ENCODE measurements around the gene RAB40A. TPM values are rescaled to one million over a fixed set of nuclear protein-coding genes. Genes with fewer than 3 reads are reported as not detected.
"Not testable (repeated sequence)": the region's sequence is repeated elsewhere in the genome, so short reads cannot be mapped to it uniquely, and the experiment has no call there.

RAB40A gene
- total RNA-seq, 1 donor from 2014 or later = 0.23 TPM

DNA sequence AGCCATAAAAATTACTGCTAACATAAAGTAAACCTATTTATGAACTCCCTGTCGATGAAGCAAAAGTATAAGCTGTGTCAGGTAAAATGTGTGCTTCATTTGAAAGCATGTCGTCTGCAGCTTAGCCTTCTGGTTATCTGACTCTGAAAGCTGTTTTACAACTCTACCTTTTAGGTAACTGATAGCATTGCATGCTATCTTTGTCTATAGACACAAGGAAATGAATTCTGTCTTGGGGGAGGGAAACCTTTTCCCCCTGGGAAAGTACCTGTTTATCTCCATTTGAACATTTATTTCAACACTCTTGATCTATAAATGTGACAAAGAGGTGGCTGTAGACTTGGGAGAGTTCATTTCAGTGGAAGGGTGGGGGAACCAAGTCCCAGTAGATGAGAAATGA, 51.4 kb downstream of the RAB40A start:
- DNase-seq (ENCODE audit: low read depth) = no peak
- no peak overlapping the region for H3K4me3 ChIP-seq (ENCODE audit: low read depth, low read length)
- TF ChIP-seq, protein P1, sequence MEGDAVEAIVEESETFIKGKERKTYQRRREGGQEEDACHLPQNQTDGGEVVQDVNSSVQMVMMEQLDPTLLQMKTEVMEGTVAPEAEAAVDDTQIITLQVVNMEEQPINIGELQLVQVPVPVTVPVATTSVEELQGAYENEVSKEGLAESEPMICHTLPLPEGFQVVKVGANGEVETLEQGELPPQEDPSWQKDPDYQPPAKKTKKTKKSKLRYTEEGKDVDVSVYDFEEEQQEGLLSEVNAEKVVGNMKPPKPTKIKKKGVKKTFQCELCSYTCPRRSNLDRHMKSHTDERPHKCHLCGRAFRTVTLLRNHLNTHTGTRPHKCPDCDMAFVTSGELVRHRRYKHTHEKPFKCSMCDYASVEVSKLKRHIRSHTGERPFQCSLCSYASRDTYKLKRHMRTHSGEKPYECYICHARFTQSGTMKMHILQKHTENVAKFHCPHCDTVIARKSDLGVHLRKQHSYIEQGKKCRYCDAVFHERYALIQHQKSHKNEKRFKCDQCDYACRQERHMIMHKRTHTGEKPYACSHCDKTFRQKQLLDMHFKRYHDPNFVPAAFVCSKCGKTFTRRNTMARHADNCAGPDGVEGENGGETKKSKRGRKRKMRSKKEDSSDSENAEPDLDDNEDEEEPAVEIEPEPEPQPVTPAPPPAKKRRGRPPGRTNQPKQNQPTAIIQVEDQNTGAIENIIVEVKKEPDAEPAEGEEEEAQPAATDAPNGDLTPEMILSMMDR (conservative IDR thresholded peaks at IDR 0.05; ENCODE audit: low read depth, low read length) = no peak

DNA sequence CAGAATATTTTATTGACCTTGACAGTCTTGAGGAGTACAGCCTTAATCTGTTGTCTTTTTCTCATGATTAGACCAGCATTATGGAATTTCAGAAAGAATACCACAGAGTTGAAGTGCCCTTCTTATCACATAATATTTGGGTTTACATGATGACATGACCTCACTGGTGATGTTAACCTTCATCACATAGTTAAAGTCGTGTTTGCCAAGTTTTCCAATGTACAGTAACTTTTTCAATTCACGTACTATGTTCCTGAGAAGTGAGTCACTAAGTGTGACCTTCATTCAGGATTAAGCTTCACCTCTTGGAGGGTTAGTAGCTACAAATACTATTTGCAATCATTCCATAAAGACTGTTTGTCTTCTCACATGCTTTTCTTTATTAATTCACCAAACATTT, 52.1 kb downstream of the RAB40A start:
- TF ChIP-seq, protein P1 (conservative IDR thresholded peaks at IDR 0.05; ENCODE audit: low read depth, low read length) = no peak
- no peak overlapping the region for H3K4me3 ChIP-seq (ENCODE audit: low read depth, low read length)

DNA sequence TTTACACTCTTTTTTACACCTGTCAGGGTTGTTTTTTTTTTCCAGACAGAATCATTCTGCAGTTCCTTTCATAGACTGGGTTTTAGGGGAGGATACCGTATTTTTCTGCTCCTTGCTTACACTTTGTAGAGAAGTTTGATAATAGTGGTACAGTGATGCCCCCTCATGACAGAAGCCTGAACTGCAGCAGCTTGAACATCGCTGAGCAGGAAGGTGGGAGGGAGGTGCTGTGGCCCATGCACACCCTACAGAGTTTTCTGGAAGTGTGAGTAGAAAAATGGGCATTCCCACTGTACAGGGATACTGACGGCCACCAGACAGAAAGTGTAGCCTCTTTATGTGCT, 54.5 kb downstream of the RAB40A start:
- DNase-seq (ENCODE audit: low read depth) = no peak
- TF ChIP-seq, protein P1 (conservative IDR thresholded peaks at IDR 0.05; ENCODE audit: low read depth, low read length) = peak; percentile 78
- peak overlapping the region; percentile 23 for H3K4me3 ChIP-seq (ENCODE audit: low read depth, low read length)

More for the DNA sequence above, 52.1 kb downstream of the RAB40A start:
- no peak for DNase-seq (ENCODE audit: low read depth)

DNA sequence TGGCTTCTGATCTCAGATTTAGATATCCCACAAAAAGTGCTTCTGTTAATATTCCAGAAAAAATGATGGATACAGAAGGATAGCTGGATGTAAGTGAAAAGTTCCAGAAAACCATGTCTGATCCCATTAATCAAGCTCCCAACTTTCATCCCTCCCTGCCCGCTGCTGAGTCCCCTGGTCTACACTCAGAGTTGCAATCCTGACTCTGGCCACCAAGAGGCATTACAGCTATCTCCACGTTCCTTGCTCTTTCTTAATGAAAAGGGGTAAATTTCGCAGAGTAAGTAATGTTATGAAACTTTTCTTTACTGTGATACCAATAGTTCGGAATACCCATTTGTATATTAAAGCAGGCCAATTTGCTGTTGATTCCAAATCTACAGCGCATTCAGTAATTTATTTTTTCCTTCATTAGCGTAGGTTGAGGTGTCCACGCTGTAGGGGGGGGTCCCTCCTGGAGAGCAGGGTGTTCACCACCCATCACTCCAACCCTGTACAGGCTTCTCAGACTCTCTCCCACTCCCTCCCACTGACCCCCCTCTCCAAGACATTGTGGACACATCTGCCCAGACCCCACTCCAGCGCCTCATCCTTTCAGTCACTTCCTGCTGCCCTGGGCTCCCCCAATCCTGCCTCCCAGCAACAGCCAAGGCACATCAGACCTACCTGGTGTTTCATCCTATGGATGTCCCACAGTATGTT, 55.1 kb downstream of the RAB40A start:
- peak overlapping the region; percentile 23 for H3K4me3 ChIP-seq (ENCODE audit: low read depth, low read length)
- DNase-seq (ENCODE audit: low read depth) = no peak
- TF ChIP-seq, protein P1 (conservative IDR thresholded peaks at IDR 0.05; ENCODE audit: low read depth, low read length) = peak; percentile 48

DNA sequence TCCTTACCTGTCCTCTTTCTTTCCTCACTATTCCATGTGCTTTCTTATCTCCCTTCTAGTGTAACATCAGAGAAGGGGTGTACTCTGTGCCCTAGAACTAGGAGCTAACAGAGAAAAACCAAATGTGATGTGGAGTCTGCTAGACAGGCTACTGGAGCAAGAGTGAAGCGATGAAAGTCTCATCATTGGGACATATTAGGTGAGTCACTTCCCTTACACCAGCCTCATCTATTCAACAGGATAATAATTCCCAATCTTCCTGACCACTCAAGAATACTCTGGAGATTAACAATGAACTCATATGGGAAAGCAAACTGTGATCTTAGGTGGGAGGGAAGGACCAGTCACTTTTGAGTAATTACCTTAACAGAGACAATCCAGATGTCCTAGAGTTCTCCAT, 58.1 kb downstream of the RAB40A start:
- no peak overlapping the region for H3K4me3 ChIP-seq (ENCODE audit: low read depth, low read length)
- TF ChIP-seq, protein P1 (conservative IDR thresholded peaks at IDR 0.05; ENCODE audit: low read depth, low read length) = no peak
- no peak for DNase-seq (ENCODE audit: low read depth)

DNA sequence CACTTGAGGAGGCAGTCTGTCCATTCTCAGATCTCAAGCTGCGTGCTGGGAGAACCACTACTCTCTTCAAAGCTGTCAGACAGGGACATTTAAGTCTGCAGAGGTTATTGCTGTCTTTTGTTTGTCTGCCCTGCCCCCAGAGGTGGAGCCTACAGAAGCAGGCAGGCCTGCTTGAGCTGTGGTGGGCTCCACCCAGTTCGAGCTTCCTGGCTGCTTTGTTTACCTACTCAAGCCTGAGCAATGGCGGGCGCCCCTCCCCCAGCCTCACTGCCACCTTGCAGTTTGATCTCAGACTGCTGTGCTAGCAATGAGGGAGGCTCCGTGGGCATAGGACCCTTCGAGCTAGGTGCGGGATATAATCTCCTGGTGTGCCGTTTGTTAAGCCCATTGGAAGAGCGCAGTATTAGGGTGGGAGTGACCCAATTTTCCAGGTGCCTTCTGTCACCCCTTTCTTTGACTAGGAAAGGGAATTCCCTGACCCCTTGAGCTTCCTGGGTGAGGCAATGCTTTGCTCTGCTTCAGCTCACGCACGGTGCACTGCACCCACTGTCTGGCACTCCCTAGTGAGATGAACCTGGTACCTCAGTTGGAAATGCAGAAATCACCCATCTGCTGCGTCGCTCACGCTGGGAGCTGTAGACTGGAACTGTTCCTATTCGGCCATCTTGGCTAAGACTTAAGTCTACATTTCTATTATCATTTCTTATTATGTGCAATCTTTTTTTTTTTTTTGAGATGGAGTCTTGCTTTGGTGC, 59.1 kb downstream of the RAB40A start:
- H3K4me3 ChIP-seq (ENCODE audit: low read depth, low read length); DNase-seq (ENCODE audit: low read depth): not testable (repeated sequence)

DNA sequence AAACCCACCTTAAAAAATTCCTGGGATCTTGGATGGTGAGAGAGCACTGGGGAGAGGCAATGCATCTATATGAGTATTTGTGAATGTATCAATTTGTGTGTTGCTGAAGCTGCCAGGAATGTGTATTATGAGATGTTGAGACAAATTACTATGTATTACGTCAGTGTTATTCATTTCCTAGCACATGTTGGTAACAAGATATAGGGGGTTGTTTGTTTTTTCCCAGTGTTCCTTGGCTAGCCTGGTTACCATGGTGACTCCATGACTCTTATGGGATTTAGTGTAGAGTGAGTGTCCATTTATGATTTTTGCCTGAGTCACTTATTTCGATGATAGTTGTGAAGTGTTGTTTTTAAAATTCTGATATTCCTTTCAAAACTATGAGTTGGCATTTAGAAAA, 65.6 kb downstream of the RAB40A start:
- TF ChIP-seq, protein P1 (conservative IDR thresholded peaks at IDR 0.05; ENCODE audit: low read depth, low read length) = no peak
- DNase-seq (ENCODE audit: low read depth) = no peak
- H3K4me3 ChIP-seq (ENCODE audit: low read depth, low read length) = no peak overlapping the region

Other genes starting within 250 kb of the RAB40A start
- gene TCEAL5, start 242.7 kb downstream of the RAB40A start, total RNA-seq = 0.22 TPM in 1 of 2 replicates, not detected in the other
- gene BEX2, start 208.5 kb downstream of the RAB40A start, total RNA-seq = 9.0 and 19.0 TPM in 2 replicates
- gene TCEAL7, start 189.2 kb downstream of the RAB40A start, total RNA-seq = 16.0 and 25.4 TPM in 2 replicates
- gene TCEAL9, start 163.0 kb downstream of the RAB40A start, total RNA-seq = 88.0 and 161 TPM in 2 replicates
- 168 and 261 TPM in 2 replicates for gene BEX3, start 143.0 kb downstream of the RAB40A start, total RNA-seq
- gene TCEAL4, start 66.0 kb upstream of the RAB40A start, total RNA-seq = 36.5 and 39.4 TPM in 2 replicates
- gene TCEAL3, start 88.5 kb upstream of the RAB40A start, total RNA-seq = 10.1 and 28.7 TPM in 2 replicates
- 17.5 and 19.6 TPM in 2 replicates for gene TCEAL1, start 109.5 kb upstream of the RAB40A start, total RNA-seq
- gene MORF4L2, start 167.2 kb upstream of the RAB40A start, total RNA-seq = 273 and 369 TPM in 2 replicates
- gene TMEM31, start 191.4 kb upstream of the RAB40A start, total RNA-seq = not detected in 2 replicates

All from epithelial cell of proximal tubule (primary cell).